ENCODE measurements around the gene ZDHHC9.
A peak's percentile ranks its signal among the peaks of the same experiment; 100 is the strongest.

Gene ZDHHC9

GRCh38 chrX:129787336-129788055 is 56.2 kb downstream of the ZDHHC9 start:
- no peak for TF ChIP-seq EZH2 (IDR thresholded peaks at IDR 0.05; ENCODE audit: borderline replicate concordance, low read depth, low read length, severe bottlenecking)
- TF ChIP-seq, protein P1, sequence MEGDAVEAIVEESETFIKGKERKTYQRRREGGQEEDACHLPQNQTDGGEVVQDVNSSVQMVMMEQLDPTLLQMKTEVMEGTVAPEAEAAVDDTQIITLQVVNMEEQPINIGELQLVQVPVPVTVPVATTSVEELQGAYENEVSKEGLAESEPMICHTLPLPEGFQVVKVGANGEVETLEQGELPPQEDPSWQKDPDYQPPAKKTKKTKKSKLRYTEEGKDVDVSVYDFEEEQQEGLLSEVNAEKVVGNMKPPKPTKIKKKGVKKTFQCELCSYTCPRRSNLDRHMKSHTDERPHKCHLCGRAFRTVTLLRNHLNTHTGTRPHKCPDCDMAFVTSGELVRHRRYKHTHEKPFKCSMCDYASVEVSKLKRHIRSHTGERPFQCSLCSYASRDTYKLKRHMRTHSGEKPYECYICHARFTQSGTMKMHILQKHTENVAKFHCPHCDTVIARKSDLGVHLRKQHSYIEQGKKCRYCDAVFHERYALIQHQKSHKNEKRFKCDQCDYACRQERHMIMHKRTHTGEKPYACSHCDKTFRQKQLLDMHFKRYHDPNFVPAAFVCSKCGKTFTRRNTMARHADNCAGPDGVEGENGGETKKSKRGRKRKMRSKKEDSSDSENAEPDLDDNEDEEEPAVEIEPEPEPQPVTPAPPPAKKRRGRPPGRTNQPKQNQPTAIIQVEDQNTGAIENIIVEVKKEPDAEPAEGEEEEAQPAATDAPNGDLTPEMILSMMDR (IDR thresholded peaks at IDR 0.05; ENCODE audit: borderline replicate concordance, extremely low read depth, low read length, poor library complexity, severe bottlenecking), result no peak
- DNase-seq (no peak), ATAC-seq (ENCODE audit: insufficient read depth, low read depth) (no peak)
- Histone ChIP-seq H3K27me3 (ENCODE audit: insufficient read depth, low read length, poor library complexity) (no peaks in the 10 kb centered on the region), H2AFZ (ENCODE audit: low read depth, low read length) (no peak overlapping the region), H3K36me3 (ENCODE audit: insufficient read depth, low read length) (peaks cover 95% of the 10 kb centered on the region), H4K20me1 (ENCODE audit: insufficient read depth, low read length) (peaks cover 86% of the 10 kb centered on the region), H3K27ac (ENCODE audit: low read length) (peak overlapping the region; percentile 46), H3K9me3 (ENCODE audit: insufficient read depth, low read length, severe bottlenecking) (no peaks in the 10 kb centered on the region), H3K9ac (ENCODE audit: low read depth, low read length) (no peak overlapping the region; the same call in 1 of the 2 replicates), H3K4me2 (ENCODE audit: insufficient read depth, low read length) (peak overlapping the region; percentile 45), H3K79me2 (ENCODE audit: insufficient read depth, low read length) (peaks cover 96% of the 10 kb centered on the region), H3K4me3 (ENCODE audit: low read depth in 1 of 2, low read length in 2 of 2) (no peak overlapping the region), H3K4me1 (ENCODE audit: insufficient read depth, low read length) (peaks cover 70% of the 10 kb centered on the region)

DNA sequence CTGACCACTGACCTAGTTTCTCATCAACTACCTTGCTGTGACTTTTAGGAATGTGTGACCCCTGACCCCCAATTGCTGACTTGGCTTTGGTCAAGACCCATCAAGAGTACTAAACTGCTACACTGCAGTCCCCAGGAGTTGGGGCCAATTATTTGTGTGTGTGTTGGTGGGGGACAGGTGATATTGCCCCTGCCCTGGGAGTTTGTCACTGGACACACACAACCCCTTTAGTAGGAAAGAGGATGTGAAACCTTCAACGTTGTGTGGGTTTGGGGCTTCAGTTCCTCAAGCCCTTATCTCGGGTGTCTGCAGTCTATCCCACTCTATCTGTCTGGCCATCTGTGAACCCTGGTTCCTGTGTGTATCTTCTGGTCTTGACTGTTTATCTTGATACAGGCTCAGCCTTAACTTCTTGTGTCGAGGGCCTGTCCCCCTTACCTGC is 57.5 kb downstream of the ZDHHC9 start:
- H3K4me1 ChIP-seq (ENCODE audit: insufficient read depth, low read length), result peaks cover 74% of the 10 kb centered on the region
- no peak for TF ChIP-seq EZH2 (IDR thresholded peaks at IDR 0.05; ENCODE audit: borderline replicate concordance, low read depth, low read length, severe bottlenecking)
- TF ChIP-seq, protein P1 (IDR thresholded peaks at IDR 0.05; ENCODE audit: borderline replicate concordance, extremely low read depth, low read length, poor library complexity, severe bottlenecking), result no peak
- H3K27me3 ChIP-seq (ENCODE audit: insufficient read depth, low read length, poor library complexity), result no peaks in the 10 kb centered on the region

DNA sequence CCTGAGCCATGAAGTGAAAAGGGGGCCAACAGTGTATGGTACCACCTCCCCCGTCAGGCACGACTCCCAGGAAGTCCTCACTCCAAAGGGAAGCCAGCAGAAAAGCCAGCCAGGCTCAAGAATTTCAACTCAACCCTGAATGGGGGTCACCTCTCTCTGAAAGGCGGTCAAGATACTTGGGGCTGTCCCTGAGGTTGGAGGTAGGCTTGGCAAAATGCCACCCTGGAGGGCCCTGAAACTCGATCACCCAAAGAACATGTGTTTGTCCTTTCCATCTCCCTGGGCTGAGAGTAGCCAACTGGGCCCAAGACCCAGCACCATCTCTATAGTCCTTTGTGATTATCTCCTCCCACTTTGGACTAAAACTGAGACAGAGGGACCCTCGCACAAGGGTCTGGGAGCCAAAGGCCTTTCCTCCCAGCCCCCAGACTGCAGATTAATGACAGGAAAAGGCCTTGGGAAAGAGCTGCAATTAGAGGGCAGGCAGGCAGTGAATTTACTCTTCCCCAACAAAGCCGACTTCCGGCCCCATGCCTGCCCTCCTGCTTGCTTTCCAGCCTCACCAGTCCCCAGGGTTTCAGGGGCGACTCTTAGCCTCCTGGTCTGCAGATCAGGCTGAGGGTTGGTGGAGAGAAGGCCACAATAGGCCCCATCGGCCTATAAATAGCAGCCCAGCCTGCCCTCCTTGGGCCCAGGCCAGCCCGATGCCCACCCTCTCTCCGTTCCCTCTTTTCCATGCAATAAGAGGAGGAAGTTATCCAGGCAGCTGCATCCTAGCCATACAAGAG is 58.3 kb downstream of the ZDHHC9 start:
- H3K36me3 ChIP-seq (ENCODE audit: insufficient read depth, low read length), result peaks cover 93% of the 10 kb centered on the region
- H3K4me3 ChIP-seq (ENCODE audit: low read depth in 1 of 2, low read length in 2 of 2), result peak overlapping the region; percentile 12 to 51; a peak in 3 of 4 replicates
- peak overlapping the region; percentile 96 for H3K9ac ChIP-seq (ENCODE audit: low read depth, low read length)
- DNase-seq (peak; percentile 20), ATAC-seq (ENCODE audit: insufficient read depth, low read depth) (no peak)
- H3K4me2 ChIP-seq (ENCODE audit: insufficient read depth, low read length), result peak overlapping the region; percentile 92
- TF ChIP-seq, protein P1 (IDR thresholded peaks at IDR 0.05; ENCODE audit: borderline replicate concordance, extremely low read depth, low read length, poor library complexity, severe bottlenecking), result no peak
- no peak for TF ChIP-seq EZH2 (IDR thresholded peaks at IDR 0.05; ENCODE audit: borderline replicate concordance, low read depth, low read length, severe bottlenecking)
- H4K20me1 ChIP-seq (ENCODE audit: insufficient read depth, low read length), result peaks cover 76% of the 10 kb centered on the region
- H3K27ac ChIP-seq (ENCODE audit: low read length), result peak overlapping the region; percentile 83
- H3K79me2 ChIP-seq (ENCODE audit: insufficient read depth, low read length), result peaks cover 95% of the 10 kb centered on the region
- peaks cover 68% of the 10 kb centered on the region for H3K4me1 ChIP-seq (ENCODE audit: insufficient read depth, low read length)
- no peak overlapping the region for H2AFZ ChIP-seq (ENCODE audit: low read depth, low read length)
- no peaks in the 10 kb centered on the region for H3K27me3 ChIP-seq (ENCODE audit: insufficient read depth, low read length, poor library complexity)
- no peaks in the 10 kb centered on the region for H3K9me3 ChIP-seq (ENCODE audit: insufficient read depth, low read length, severe bottlenecking)

More for the DNA sequence above, 57.5 kb downstream of the ZDHHC9 start:
- ATAC-seq (ENCODE audit: insufficient read depth, low read depth) (no peak), DNase-seq (no peak)
- Histone ChIP-seq H3K9me3 (ENCODE audit: insufficient read depth, low read length, severe bottlenecking) (no peaks in the 10 kb centered on the region), H3K27ac (ENCODE audit: low read length) (peak overlapping the region; percentile 83), H3K79me2 (ENCODE audit: insufficient read depth, low read length) (peaks cover 96% of the 10 kb centered on the region), H4K20me1 (ENCODE audit: insufficient read depth, low read length) (peaks cover 85% of the 10 kb centered on the region), H2AFZ (ENCODE audit: low read depth, low read length) (no peak overlapping the region), H3K9ac (ENCODE audit: low read depth, low read length) (peak overlapping the region; percentile 96), H3K36me3 (ENCODE audit: insufficient read depth, low read length) (peaks cover 94% of the 10 kb centered on the region), H3K4me3 (ENCODE audit: low read depth in 1 of 2, low read length in 2 of 2) (peak overlapping the region in 1 of 2 experiments; percentile 51; a peak in 2 of 4 replicates), H3K4me2 (ENCODE audit: insufficient read depth, low read length) (peak overlapping the region; percentile 92)
